Neural cell (in vitro differentiated cells): ENCODE data around the gene ABCG8. TPM values are rescaled to one million over a fixed set of nuclear protein-coding genes. Genes with fewer than 3 reads are reported as not detected.

Experiments used
- H2AFZ ChIP-seq: fragments of 200-600, 300-800 bp; sonication (generic), shearing (Covaris generic); 2 replicates; pipeline ENCODE4 v1.6.0; 2014; ENCODE audit warnings: low read depth, mild to moderate bottlenecking, antibody characterized with exemption, low read length, moderate library complexity
- H3F3A ChIP-seq: fragments of 200-600 bp; shearing (Covaris generic); 2 replicates; pipeline ENCODE4 v1.6.1; 2016; ENCODE audit warnings: mild to moderate bottlenecking, moderate library complexity, mixed read lengths, antibody characterized with exemption, low read length; ENCODE audit not compliant: insufficient read depth, poor library complexity, severe bottlenecking
- H3K27ac ChIP-seq: fragments of 200-600, 300-800 bp; sonication (generic), shearing (Covaris generic); 2 replicates; pipeline ENCODE4 v1.5.1; 2014; ENCODE audit warnings: mild to moderate bottlenecking, low read length, moderate library complexity
- H3K27me3 ChIP-seq: fragments of 300-800, 200-600 bp; sonication (generic), shearing (Covaris generic); 2 replicates; pipeline ENCODE4 v1.6.0; 2014; ENCODE audit warnings: mild to moderate bottlenecking, low read depth, low read length, moderate library complexity; ENCODE audit not compliant: insufficient read depth
- H3K36me3 ChIP-seq: fragments of 300-800, 200-600 bp; sonication (generic), shearing (Covaris generic); 2 replicates; pipeline ENCODE4 v1.5.1; 2014; ENCODE audit warnings: mild to moderate bottlenecking, antibody characterized with exemption, low read length, moderate library complexity; ENCODE audit not compliant: insufficient read depth
- H3K4me2 ChIP-seq: fragments of 300-800, 200-600 bp; sonication (generic), shearing (Covaris generic); 2 replicates; pipeline ENCODE4 v1.6.0; 2014; ENCODE audit warnings: mild to moderate bottlenecking, low read length
- H3K4me3 ChIP-seq: fragments of 300-800, 200-600 bp; sonication (generic), shearing (Covaris generic); 2 replicates; pipeline ENCODE4 v1.5.1; 2014; ENCODE audit warnings: mild to moderate bottlenecking, low read length, moderate library complexity
- H3K79me2 ChIP-seq: fragments of 200-600 bp; shearing (Covaris generic); replicated peaks from 2 replicates; pipeline ENCODE4 v1.6.0; 2014; ENCODE audit warnings: mild to moderate bottlenecking, low read length, moderate library complexity; ENCODE audit not compliant: insufficient read depth
- H3K9ac ChIP-seq: fragments of 300-800, 200-600 bp; sonication (generic), shearing (Covaris generic); 2 replicates; pipeline ENCODE4 v1.6.1; 2016; ENCODE audit warnings: mild to moderate bottlenecking, low read length, mixed read lengths
- H3K9me2 ChIP-seq: fragments of 200-600 bp; shearing (Covaris generic); 2 replicates; pipeline ENCODE4 v1.6.1; 2016; ENCODE audit warnings: mild to moderate bottlenecking, low read length, mixed read lengths; ENCODE audit not compliant: insufficient read depth
- H3K9me3 ChIP-seq: fragments of 200-600, 300-800 bp; sonication (generic), shearing (Covaris generic); 2 replicates; pipeline ENCODE4 v1.6.1; 2016; ENCODE audit warnings: mild to moderate bottlenecking, mixed run types, low read length, moderate library complexity, mixed read lengths
- H4K20me1 ChIP-seq: fragments of 200-600 bp; shearing (Covaris generic); 2 replicates; pipeline ENCODE4 v1.6.1; 2016; ENCODE audit warnings: mild to moderate bottlenecking, mixed run types; ENCODE audit not compliant: insufficient read depth
- EP300 ChIP-seq: fragments of 450-650 bp; conservative IDR thresholded peaks from 2 replicates; pipeline ENCODE4 v1.6.1; 2014; ENCODE audit warnings: antibody characterized with exemption, mild to moderate bottlenecking, moderate library complexity; ENCODE audit not compliant: poor library complexity, severe bottlenecking
- EZH2 ChIP-seq: fragments of 200-600, 300-800 bp; shearing (Covaris generic), sonication (generic); IDR thresholded peaks from 2 replicates; pipeline ENCODE4 v1.6.1; 2014; ENCODE audit warnings: antibody characterized with exemption, low read length, borderline replicate concordance, mild to moderate bottlenecking; ENCODE audit not compliant: insufficient read depth, poor library complexity, severe bottlenecking
- MXI1 ChIP-seq: fragments of 450-650 bp; conservative IDR thresholded peaks from 2 replicates; pipeline ENCODE4 v1.6.1; 2014; ENCODE audit warnings: antibody characterized with exemption, mild to moderate bottlenecking; ENCODE audit not compliant: poor library complexity, severe bottlenecking
- POLR2AphosphoS5 ChIP-seq: IDR thresholded peaks from 2 replicates; pipeline ENCODE4 v1.6.1; 2012
- RAD21 ChIP-seq: fragments of 450-650 bp; conservative IDR thresholded peaks from 2 replicates; pipeline ENCODE4 v1.6.1; 2014; ENCODE audit warnings: antibody characterized with exemption, mild to moderate bottlenecking, moderate library complexity
- REST ChIP-seq: IDR thresholded peaks from 2 replicates; pipeline ENCODE4 v1.6.1; 2012; ENCODE audit warnings: borderline replicate concordance
- SMC3 ChIP-seq: fragments of 450-650 bp; conservative IDR thresholded peaks from 2 replicates; pipeline ENCODE4 v1.6.1; 2014; ENCODE audit warnings: antibody characterized with exemption, mild to moderate bottlenecking, moderate library complexity; ENCODE audit not compliant: poor library complexity
- TAF1 ChIP-seq: IDR thresholded peaks from 2 replicates; pipeline ENCODE4 v1.6.1; 2012; ENCODE audit warnings: low read depth
- polyA plus RNA-seq: library from polyadenylated mRNA; depleted of rRNA; stranded (reverse); fragments of >200 nt; gene quantifications from 2 replicates; pipeline ENCODE4 v1.2.3, GENCODE V29; 2014
- TF ChIP-seq, protein P1 (sequence below): fragments of 450-650 bp; IDR thresholded peaks from 2 replicates; pipeline ENCODE4 v1.5.1; 2014; ENCODE audit warnings: antibody characterized with exemption, mild to moderate bottlenecking, moderate library complexity; ENCODE audit not compliant: poor library complexity, severe bottlenecking

The ABCG8 gene
- polyA plus RNA-seq, 1 donor from 2014 or later, result 0.05 TPM

DNA sequence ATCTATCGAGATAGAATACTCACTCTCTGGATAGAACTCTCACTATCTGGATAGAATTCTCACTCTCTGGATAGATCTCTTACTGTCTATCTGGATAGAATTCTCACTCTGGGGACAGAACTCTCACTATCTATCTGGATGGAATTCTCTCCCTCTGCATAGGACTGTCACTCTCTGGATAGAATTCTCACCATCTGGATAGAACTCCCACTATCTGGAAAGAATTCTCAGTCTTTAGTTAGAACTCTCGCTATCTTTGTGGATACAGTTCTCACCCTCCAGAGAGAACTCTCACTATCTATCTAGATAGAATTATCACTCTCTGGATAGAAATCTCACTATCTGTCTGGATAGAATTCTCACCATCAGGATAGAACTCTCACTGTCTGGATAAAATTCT lies 16.5 kb downstream of the ABCG8 start:
- Histone ChIP-seq H3K9ac (no peak overlapping the region), H3K79me2 (no peaks in the 10 kb centered on the region), H3K4me3 (no peak overlapping the region), H3K9me2 (no peaks in the 10 kb centered on the region), H2AFZ (no peak overlapping the region), H4K20me1 (no peaks in the 10 kb centered on the region), H3F3A (no peaks in the 10 kb centered on the region), H3K36me3 (no peaks in the 10 kb centered on the region), H3K4me2 (no peak overlapping the region), H3K27me3 (peaks cover 3% of the 10 kb centered on the region), H3K27ac (no peak overlapping the region), H3K9me3 (no peaks in the 10 kb centered on the region)
- TF ChIP-seq REST (no peak), EP300 (no peak), POLR2AphosphoS5 (no peak)

DNA sequence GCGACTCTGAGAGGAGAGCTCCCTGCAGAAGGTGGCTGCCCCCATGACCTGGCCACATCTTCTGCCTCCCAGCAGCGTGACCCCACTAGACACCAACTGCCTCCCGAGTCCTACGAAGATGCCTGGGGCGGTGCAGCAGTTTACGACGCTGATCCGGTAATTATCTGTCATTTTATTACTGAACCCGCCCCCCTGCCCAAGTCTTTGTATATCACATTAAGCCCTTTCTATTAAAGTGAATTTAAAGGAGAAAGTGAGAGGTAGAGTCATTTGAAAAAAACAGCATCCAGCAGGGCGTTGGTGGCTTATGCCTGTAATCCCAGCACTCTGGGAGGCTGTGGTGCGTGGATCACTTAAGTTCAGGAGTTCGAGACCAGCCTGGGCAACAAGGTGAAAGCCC lies 33.4 kb downstream of the ABCG8 start:
- no peaks in the 10 kb centered on the region for H3F3A ChIP-seq
- H4K20me1 ChIP-seq, result no peaks in the 10 kb centered on the region
- no peaks in the 10 kb centered on the region for H3K36me3 ChIP-seq
- H3K9ac ChIP-seq, result no peak overlapping the region
- no peaks in the 10 kb centered on the region for H3K9me3 ChIP-seq
- no peaks in the 10 kb centered on the region for H3K27me3 ChIP-seq
- TF ChIP-seq TAF1 (no peak), SMC3 (no peak), RAD21 (no peak)
- TF ChIP-seq, protein P1, sequence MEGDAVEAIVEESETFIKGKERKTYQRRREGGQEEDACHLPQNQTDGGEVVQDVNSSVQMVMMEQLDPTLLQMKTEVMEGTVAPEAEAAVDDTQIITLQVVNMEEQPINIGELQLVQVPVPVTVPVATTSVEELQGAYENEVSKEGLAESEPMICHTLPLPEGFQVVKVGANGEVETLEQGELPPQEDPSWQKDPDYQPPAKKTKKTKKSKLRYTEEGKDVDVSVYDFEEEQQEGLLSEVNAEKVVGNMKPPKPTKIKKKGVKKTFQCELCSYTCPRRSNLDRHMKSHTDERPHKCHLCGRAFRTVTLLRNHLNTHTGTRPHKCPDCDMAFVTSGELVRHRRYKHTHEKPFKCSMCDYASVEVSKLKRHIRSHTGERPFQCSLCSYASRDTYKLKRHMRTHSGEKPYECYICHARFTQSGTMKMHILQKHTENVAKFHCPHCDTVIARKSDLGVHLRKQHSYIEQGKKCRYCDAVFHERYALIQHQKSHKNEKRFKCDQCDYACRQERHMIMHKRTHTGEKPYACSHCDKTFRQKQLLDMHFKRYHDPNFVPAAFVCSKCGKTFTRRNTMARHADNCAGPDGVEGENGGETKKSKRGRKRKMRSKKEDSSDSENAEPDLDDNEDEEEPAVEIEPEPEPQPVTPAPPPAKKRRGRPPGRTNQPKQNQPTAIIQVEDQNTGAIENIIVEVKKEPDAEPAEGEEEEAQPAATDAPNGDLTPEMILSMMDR, result no peak
- H3K27ac ChIP-seq, result no peak overlapping the region
- H2AFZ ChIP-seq, result no peak overlapping the region
- no peak overlapping the region for H3K4me2 ChIP-seq
- no peaks in the 10 kb centered on the region for H3K79me2 ChIP-seq
- H3K4me3 ChIP-seq, result no peak overlapping the region
- H3K9me2 ChIP-seq, result no peaks in the 10 kb centered on the region

- Histone ChIP-seq H3K9ac (no peak overlapping the region), H3K36me3 (no peaks in the 10 kb centered on the region), H3K27me3 (no peaks in the 10 kb centered on the region), H4K20me1 (no peaks in the 10 kb centered on the region), H3K4me2 (no peak overlapping the region), H3K79me2 (no peaks in the 10 kb centered on the region), H2AFZ (no peak overlapping the region), H3K4me3 (no peak overlapping the region), H3K27ac (no peak overlapping the region), H3K9me3 (no peaks in the 10 kb centered on the region), H3K9me2 (no peaks in the 10 kb centered on the region), H3F3A (no peaks in the 10 kb centered on the region)
- TF ChIP-seq TAF1 (no peak), POLR2AphosphoS5 (no peak), EP300 (no peak), EZH2 (no peak), MXI1 (no peak), RAD21 (no peak)
Observed at GRCh38 chr2:43874776-43875451, 36.1 kb downstream of the ABCG8 start.
